Osteocyte (in vitro differentiated cells): ENCODE results near the gene LGR6. TPM values are rescaled to one million over a fixed set of nuclear protein-coding genes. Genes with fewer than 3 reads are reported as not detected.

Experiments
- DNase-seq: peaks from one replicate; pipeline ENCODE4 v3.0.0; 2021; ENCODE audit warnings: mixed read lengths; ENCODE audit not compliant: unreplicated experiment; ENCODE audit errors: extremely low spot score
- H3K27ac Mint-ChIP-seq: one replicate; pipeline ENCODE4 v1.8.0; 2021; ENCODE audit warnings: mild to moderate bottlenecking, mixed read lengths; ENCODE audit not compliant: unreplicated experiment
- H3K27me3 Mint-ChIP-seq: one replicate; pipeline ENCODE4 v1.8.0; 2021; ENCODE audit warnings: mixed read lengths; ENCODE audit not compliant: unreplicated experiment
- H3K36me3 Mint-ChIP-seq: one replicate; pipeline ENCODE4 v1.8.0; 2021; ENCODE audit warnings: mixed read lengths; ENCODE audit not compliant: unreplicated experiment
- H3K4me1 Mint-ChIP-seq: one replicate; pipeline ENCODE4 v1.8.0; 2021; ENCODE audit warnings: mixed read lengths; ENCODE audit not compliant: unreplicated experiment
- H3K4me3 Mint-ChIP-seq: one replicate; pipeline ENCODE4 v1.8.0; 2021; ENCODE audit warnings: mild to moderate bottlenecking, moderate library complexity, mixed read lengths; ENCODE audit not compliant: unreplicated experiment
- H3K9me3 Mint-ChIP-seq: one replicate; pipeline ENCODE4 v1.8.0; 2021; ENCODE audit warnings: mixed read lengths; ENCODE audit not compliant: unreplicated experiment
- CTCF ChIP-seq: fragments of 200-600 bp; sonication (generic); IDR thresholded peaks from 2 replicates; pipeline ENCODE4 v1.5.0; 2021; ENCODE audit warnings: antibody characterized with exemption, mild to moderate bottlenecking, moderate library complexity
- total RNA-seq: library from RNA; stranded (reverse); gene quantifications from 2 replicates; pipeline ENCODE4 v1.2.1, GENCODE V29; 2021

Gene LGR6
- total RNA-seq, 1 donor from 2014 or later: 9.9 TPM

- Mint-ChIP-seq H3K27me3 (peaks cover 4% of the 10 kb centered on the region), H3K9me3 (no peaks in the 10 kb centered on the region), H3K4me1 (peaks cover 13% of the 10 kb centered on the region), H3K36me3 (no peaks in the 10 kb centered on the region), H3K27ac (no peak overlapping the region), H3K4me3 (no peak overlapping the region)
- DNase-seq: no peak
- TF ChIP-seq CTCF: no peak
Measured at GRCh38 chr1:202201971-202202370, 8.4 kb downstream of the LGR6 start.

- H3K9me3 Mint-ChIP-seq: no peaks in the 10 kb centered on the region
- H3K4me1 Mint-ChIP-seq: peaks cover 20% of the 10 kb centered on the region
- H3K27me3 Mint-ChIP-seq: no peaks in the 10 kb centered on the region
- no peak for DNase-seq
- H3K27ac Mint-ChIP-seq: no peak overlapping the region
- no peaks in the 10 kb centered on the region for H3K36me3 Mint-ChIP-seq
- TF ChIP-seq CTCF: no peak
- H3K4me3 Mint-ChIP-seq: no peak overlapping the region
Measured at GRCh38 chr1:202202500-202203168, 9.0 kb downstream of the LGR6 start.

- H3K9me3 Mint-ChIP-seq: no peaks in the 10 kb centered on the region
- no peak for TF ChIP-seq CTCF
- H3K27ac Mint-ChIP-seq: no peak overlapping the region
- H3K4me1 Mint-ChIP-seq: peaks cover 28% of the 10 kb centered on the region
- no peak overlapping the region for H3K4me3 Mint-ChIP-seq
- no peak for DNase-seq
- no peaks in the 10 kb centered on the region for H3K27me3 Mint-ChIP-seq
- H3K36me3 Mint-ChIP-seq: no peaks in the 10 kb centered on the region
Measured at GRCh38 chr1:202203238-202204039, 9.8 kb downstream of the LGR6 start.

GRCh38 chr1:202204065-202204464 lies 10.5 kb downstream of the LGR6 start:
- H3K27me3 Mint-ChIP-seq: no peaks in the 10 kb centered on the region
- no peak for TF ChIP-seq CTCF
- peaks cover 27% of the 10 kb centered on the region for H3K4me1 Mint-ChIP-seq
- no peak for DNase-seq
- H3K9me3 Mint-ChIP-seq: no peaks in the 10 kb centered on the region
- no peak overlapping the region for H3K27ac Mint-ChIP-seq
- H3K36me3 Mint-ChIP-seq: no peaks in the 10 kb centered on the region
- no peak overlapping the region for H3K4me3 Mint-ChIP-seq

GRCh38 chr1:202205523-202206190 lies 12.1 kb downstream of the LGR6 start:
- H3K4me1 Mint-ChIP-seq: peaks cover 19% of the 10 kb centered on the region
- H3K4me3 Mint-ChIP-seq: no peak overlapping the region
- DNase-seq: no peak
- H3K36me3 Mint-ChIP-seq: no peaks in the 10 kb centered on the region
- no peaks in the 10 kb centered on the region for H3K27me3 Mint-ChIP-seq
- H3K9me3 Mint-ChIP-seq: no peaks in the 10 kb centered on the region
- no peak overlapping the region for H3K27ac Mint-ChIP-seq
- peak; percentile 36 for TF ChIP-seq CTCF
